Measurements from ENCODE around the gene ADAMTS20. TPM values are rescaled to one million over a fixed set of nuclear protein-coding genes. Genes with fewer than 3 reads are reported as not detected.

The ADAMTS20 gene
- total RNA-seq, 6 donors from 2014 or later, result not detected

GRCh38 chr12:43576162-43576561, 24.2 kb upstream of the ADAMTS20 start:
- DNase-seq, result no peak
- H3K27me3 ChIP-seq, result no peaks in the 10 kb centered on the region
- no peak overlapping the region for H3K4me3 ChIP-seq
- H3K27ac ChIP-seq, result no peak overlapping the region
- H3K36me3 ChIP-seq, result no peaks in the 10 kb centered on the region
- no peaks in the 10 kb centered on the region for H3K4me1 ChIP-seq
- TF ChIP-seq CTCF (IDR thresholded peaks at IDR 0.05) (no peak), POLR2AphosphoS5 (IDR thresholded peaks at IDR 0.05) (no peak), POLR2A (IDR thresholded peaks at IDR 0.05) (no peak), EP300 (IDR thresholded peaks at IDR 0.05) (no peak)
- ATAC-seq (ENCODE audit: low FRiP score in 2 of 2), result no peak
- H3K9me3 ChIP-seq, result no peaks in the 10 kb centered on the region
- WGBS, 2 donors, result 83 to 87% methylated on average over 2 of the region's 2 CpGs

- 51 to 55% methylated on average over 26 to 27 of the region's 27 CpGs for WGBS, 2 donors
- TF ChIP-seq POLR2AphosphoS5 (IDR thresholded peaks at IDR 0.05) (no peak), POLR2A (IDR thresholded peaks at IDR 0.05) (no peak), EP300 (IDR thresholded peaks at IDR 0.05) (no peak), CTCF (IDR thresholded peaks at IDR 0.05) (no peak)
- no peak overlapping the region for H3K27ac ChIP-seq
- DNase-seq (peak in 1 of 2 donors; percentile 79), ATAC-seq (ENCODE audit: low FRiP score in 2 of 2) (no peak)
- no peaks in the 10 kb centered on the region for H3K27me3 ChIP-seq
- H3K9me3 ChIP-seq, result no peaks in the 10 kb centered on the region
- H3K4me1 ChIP-seq, result no peaks in the 10 kb centered on the region
- no peaks in the 10 kb centered on the region for H3K36me3 ChIP-seq
- H3K4me3 ChIP-seq, result no peak overlapping the region
Observed at GRCh38 chr12:43571885-43572284, 19.9 kb upstream of the ADAMTS20 start.

- Histone ChIP-seq H3K27me3 (peaks cover 0 to 9% (median 3%) of the 10 kb centered on the region in 4 donors), H3K4me1 (peaks cover 0 to 11% (median 0%) of the 10 kb centered on the region in 4 donors), H3K27ac (no peak overlapping the region), H3K9me3 (peaks cover 4 to 20% (median 9%) of the 10 kb centered on the region in 4 donors), H3K4me3 (no peak overlapping the region), H3K36me3 (no peaks in the 10 kb centered on the region)
- ATAC-seq (ENCODE audit: low FRiP score in 2 of 2), result no peak
- TF ChIP-seq POLR2A (IDR thresholded peaks at IDR 0.05), result no peak
- no peak for TF ChIP-seq CTCF (IDR thresholded peaks at IDR 0.05)
- TF ChIP-seq EP300 (IDR thresholded peaks at IDR 0.05), result no peak
- TF ChIP-seq POLR2AphosphoS5 (IDR thresholded peaks at IDR 0.05), result no peak
- DNase-seq, result no peak
Observed at GRCh38 chr12:43556057-43556456, 4.1 kb upstream of the ADAMTS20 start.

GRCh38 chr12:43551279-43551970, 578 bp downstream of the ADAMTS20 start:
- Histone ChIP-seq H3K36me3 (no peaks in the 10 kb centered on the region), H3K27ac (no peak overlapping the region), H3K9me3 (peaks cover 4 to 11% (median 8%) of the 10 kb centered on the region in 4 donors), H3K4me3 (no peak overlapping the region), H3K27me3 (peaks cover 0 to 14% (median 3%) of the 10 kb centered on the region in 4 donors), H3K4me1 (peaks cover 0 to 11% (median 0%) of the 10 kb centered on the region in 4 donors)
- WGBS, 2 donors, result 6 to 7% methylated on average over 23 to 42 of the region's 48 CpGs
- DNase-seq (peak in 1 of 2 donors; percentile 80), ATAC-seq (ENCODE audit: low FRiP score in 2 of 2) (peak in 1 of 2 donors; percentile 43)
- TF ChIP-seq EP300 (IDR thresholded peaks at IDR 0.05) (no peak), POLR2A (IDR thresholded peaks at IDR 0.05) (no peak), CTCF (IDR thresholded peaks at IDR 0.05) (no peak), POLR2AphosphoS5 (IDR thresholded peaks at IDR 0.05) (no peak)

All from upper lobe of left lung (tissue), 6 donors.